GM12878 (cell line): ENCODE results near the gene CAMTA1. TPM values are rescaled to one million over a fixed set of nuclear protein-coding genes. Genes with fewer than 3 reads are reported as not detected.

ENCODE experiments used
- ATAC-seq: fragments of 200-7000 bp; cut with Tn5 transposase; 3 replicates; pipeline ENCODE4 v1.9.1; 2020; ENCODE audit warnings: mild to moderate bottlenecking, moderate library complexity
- BruUV-seq: library from RNA; stranded (reverse); fragments of 400-500 nt; replicated peaks from 2 replicates; lab custom pipeline; 2021; lab: Mats Ljungman, UMichigan
- CTCF ChIA-PET: fragments of 300-600 bp; sonication (Branson Sonifier 250); formaldehyde crosslinking; extraction: SDS; loops from one replicate; lab custom pipeline; 2021; ENCODE audit warnings: inconsistent platforms; lab: Yijun Ruan, JAX
- POLR2A ChIA-PET: fragments of 350-600 bp; formaldehyde crosslinking; extraction: SDS; loops from one replicate; lab custom pipeline; 2021; ENCODE audit warnings: inconsistent platforms; lab: Charles Lee
- RAD21 ChIA-PET: fragments of 300-600 bp; sonication (Branson Sonifier 250); formaldehyde crosslinking; loops from one replicate; lab custom pipeline; 2023; ENCODE audit warnings: antibody characterized with exemption; ENCODE audit not compliant: unreplicated experiment; lab: Charles Lee
- SMC1A ChIA-PET: fragments of 300-600 bp; sonication (Branson Sonifier 250); formaldehyde crosslinking; loops from one replicate; lab custom pipeline; 2023; ENCODE audit not compliant: unreplicated experiment, uncharacterized antibody; lab: Charles Lee
- DNase-seq: peaks from one replicate; pipeline ENCODE4 v3.0.0-alpha.2; 2011; ENCODE audit warnings: low read depth, low spot score
- FAIRE-seq: peaks from 3 replicates; lab custom pipeline; 2011; peaks lifted over from hg19 to GRCh38; lab: Jason Lieb, UNC
- H2AFZ ChIP-seq: 2 replicates; pipeline ENCODE4 v1.6.0; 2011; ENCODE audit warnings: low read depth, low read length, control low read depth; ENCODE audit not compliant: control insufficient read depth
- H3K27ac ChIP-seq: 2 replicates; pipeline ENCODE4 v1.5.1; 2011; ENCODE audit warnings: control low read depth; ENCODE audit not compliant: control insufficient read depth, insufficient read depth
- H3K27me3 ChIP-seq, 2 experiments: replicated peaks in 1 of 2; 2 replicates each; pipeline versions ENCODE4 v1.6.0 to v1.6.1; 2011; ENCODE audit warnings: low read length in 1 of 2; ENCODE audit not compliant: control insufficient read depth in 2 of 2, insufficient read depth in 2 of 2
- H3K36me3 ChIP-seq, 2 experiments: 2 replicates each; pipeline ENCODE4 v1.5.1; 2011; ENCODE audit warnings: low read length in 1 of 2; ENCODE audit not compliant: control insufficient read depth in 2 of 2, insufficient read depth in 2 of 2
- H3K4me1 ChIP-seq: 2 replicates; pipeline ENCODE4 v1.6.1; 2011; ENCODE audit warnings: mild to moderate bottlenecking, low read length, moderate library complexity, mixed read lengths; ENCODE audit not compliant: control insufficient read depth, insufficient read depth
- H3K4me2 ChIP-seq: 2 replicates; pipeline ENCODE4 v1.6.0; 2011; ENCODE audit warnings: control low read depth; ENCODE audit not compliant: control insufficient read depth, insufficient read depth
- H3K4me3 ChIP-seq: fragments of 200-600 bp; sonication (generic); 2 replicates; pipeline ENCODE4 v1.5.1; 2016
- H3K79me2 ChIP-seq: 2 replicates; pipeline ENCODE4 v1.6.0; 2011; ENCODE audit warnings: low read length; ENCODE audit not compliant: control insufficient read depth, insufficient read depth
- H3K9ac ChIP-seq: 2 replicates; pipeline ENCODE4 v1.8.0; 2011; ENCODE audit warnings: low read length, control low read depth, mixed read lengths; ENCODE audit not compliant: control insufficient read depth, insufficient read depth
- H3K9me3 ChIP-seq: replicated peaks from 3 replicates; pipeline ENCODE4 v1.5.1; 2011; ENCODE audit warnings: mild to moderate bottlenecking, low read length; ENCODE audit not compliant: control insufficient read depth, insufficient read depth
- H4K20me1 ChIP-seq: 2 replicates; pipeline ENCODE4 v1.6.0; 2011; ENCODE audit not compliant: control insufficient read depth, insufficient read depth
- BCL3 ChIP-seq: IDR thresholded peaks from 2 replicates; pipeline ENCODE4 v1.6.1; 2011; ENCODE audit warnings: borderline replicate concordance, low read depth, mild to moderate bottlenecking, moderate library complexity, low read length; ENCODE audit not compliant: insufficient read depth, poor library complexity, severe bottlenecking
- JUND ChIP-seq: IDR thresholded peaks from 2 replicates; pipeline ENCODE4 v1.6.1; 2012; ENCODE audit warnings: low read depth, mild to moderate bottlenecking, low read length, improper control_type of control experiment, moderate library complexity
- RAD51 ChIP-seq: fragments of 450-650 bp; IDR thresholded peaks from 2 replicates; pipeline ENCODE4 v1.6.1; 2016; ENCODE audit warnings: moderate library complexity, mild to moderate bottlenecking, inconsistent platforms
- RELB ChIP-seq: fragments of 450-650 bp; IDR thresholded peaks from 2 replicates; pipeline ENCODE4 v1.6.1; 2017; ENCODE audit warnings: low read depth, mild to moderate bottlenecking, moderate library complexity
- SP1 ChIP-seq: IDR thresholded peaks from one replicate; pipeline ENCODE4 v1.6.1; 2011; ENCODE audit warnings: low read depth, low read length
- YY1 ChIP-seq: IDR thresholded peaks from 2 replicates; pipeline ENCODE4 v1.6.1; 2011; ENCODE audit warnings: low read depth, mild to moderate bottlenecking, low read length
- WGBS: methylation state at CpG from one replicate; pipeline ENCODE4 v1.1.6; 2016; ENCODE audit warnings: low lambda C conversion rate; ENCODE audit not compliant: insufficient replicate concordance, insufficient coverage; ENCODE audit errors: missing lambda C conversion rate; 5-methylcytosine and 5-hydroxymethylcytosine counted together
- in situ Hi-C: fragments of 300-500 bp; cut with MboI; formaldehyde crosslinking; loops from 9 replicates; pipeline ENCODE4 v1.14.3; 2018; ENCODE audit warnings: mixed read lengths
- intact Hi-C: fragments of 100-400 bp; cut with micrococcal nuclease; formaldehyde crosslinking; loops from one replicate; pipeline ENCODE4 v1.14.2; 2022; ENCODE audit not compliant: unreplicated experiment
- polyA plus RNA-seq, 11 experiments: library from polyadenylated mRNA; depleted of rRNA in 4 of 11; unstranded in 6 of 11; stranded (reverse) in 5 of 11; fragments of >200 nt; fragmentation: Nextera tagmentation in 4 of 11; fragmentation: Illumina TruSeq in 1 of 11; extraction: Ambion mirVana in 4 of 11; extraction: Trizol in 1 of 11; gene quantifications; 1 replicate in 1 of 11; 2 replicates in 10 of 11; pipeline versions ENCODE4 v1.2.1 to v1.2.3, GENCODE V29; 2011 to 2016; ENCODE audit warnings: inconsistent platforms in 2 of 11, missing spikeins in 2 of 11, low read depth in 1 of 11
- total RNA-seq, 4 experiments: library from RNA; depleted of rRNA in 3 of 4; stranded (reverse); fragments of >200 nt in 3 of 4; fragmentation: Illumina TruSeq in 1 of 4; extraction: Trizol in 1 of 4; gene quantifications; 2 replicates each; pipeline versions ENCODE4 v1.2.1 to v1.2.3, GENCODE V29; 2013 to 2021

CAMTA1 gene
- total and polyA plus RNA-seq, 10 of the 15 experiments (the other 5 are each of a cell fraction or from before 2014, with no cell fraction given) = 37.7 to 148 (median 76.4) TPM

GRCh38 chr1:7505771-7506453 lies 720.7 kb downstream of the CAMTA1 start:
- no peak overlapping the region for H3K4me2 ChIP-seq
- no TSS peak for BruUV-seq
- no peaks in the 10 kb centered on the region; a peak in 1 of 4 replicates for H3K27me3 ChIP-seq
- FAIRE-seq = no peak
- H3K9ac ChIP-seq = no peak overlapping the region
- no peaks in the 10 kb centered on the region for H3K79me2 ChIP-seq
- ChIA-PET CTCF (no interaction called here), SMC1A (no interaction called here), POLR2A (no interaction called here), RAD21 (no interaction called here)
- 39% methylated on average over 16 of the region's 16 CpGs for WGBS
- no peak for DNase-seq
- in situ Hi-C loops (no loop called here), intact Hi-C loops (no loop called here)
- ATAC-seq = no peak
- no peaks in the 10 kb centered on the region for H3K4me1 ChIP-seq
- H2AFZ ChIP-seq = no peak overlapping the region
- H4K20me1 ChIP-seq = no peaks in the 10 kb centered on the region
- H3K4me3 ChIP-seq = no peak overlapping the region
- no peak overlapping the region for H3K27ac ChIP-seq
- no peak for TF ChIP-seq YY1
- TF ChIP-seq RELB = no peak
- H3K36me3 ChIP-seq = no peaks in the 10 kb centered on the region
- no peaks in the 10 kb centered on the region for H3K9me3 ChIP-seq

- FAIRE-seq = no peak
Measured at GRCh38 chr1:7506454-7507284, 721.4 kb downstream of the CAMTA1 start.

More at GRCh38 chr1:7506454-7507284, 721.4 kb downstream of the CAMTA1 start:
- ChIA-PET SMC1A (no interaction called here), CTCF (no interaction called here), POLR2A (no interaction called here), RAD21 (no interaction called here)
- Histone ChIP-seq H3K4me3 (no peak overlapping the region), H3K27me3 (no peaks in the 10 kb centered on the region; a peak in 2 of 4 replicates), H4K20me1 (no peaks in the 10 kb centered on the region), H3K9ac (no peak overlapping the region), H3K27ac (no peak overlapping the region), H3K4me2 (no peak overlapping the region), H3K79me2 (no peaks in the 10 kb centered on the region), H2AFZ (no peak overlapping the region), H3K9me3 (no peaks in the 10 kb centered on the region), H3K4me1 (no peaks in the 10 kb centered on the region), H3K36me3 (no peaks in the 10 kb centered on the region)
- intact Hi-C loops (no loop called here), in situ Hi-C loops (no loop called here)
- no peak for ATAC-seq
- no peak for DNase-seq
- BruUV-seq = no TSS peak
- 47% methylated on average over 10 of the region's 10 CpGs for WGBS
- TF ChIP-seq JUND (no peak), BCL3 (peak; percentile 27), SP1 (no peak), RAD51 (no peak)
